Measurements from ENCODE around the gene TEX30. TPM values are rescaled to one million over a fixed set of nuclear protein-coding genes. Genes with fewer than 3 reads are reported as not detected.

Gene TEX30
- total RNA-seq, 4 donors from 2014 or later = 11.2 to 20.5 (median 14.7) TPM

- intact Hi-C loops (cut with DNase I; ENCODE audit: low total_unique reads) = no loop called here
- Histone ChIP-seq H3K4me1 (peaks cover 0 to 5% of the 10 kb centered on the region in 2 donors), H3K36me3 (no peaks in the 10 kb centered on the region), H3K27ac (no peak overlapping the region), H3K9me3 (no peaks in the 10 kb centered on the region), H3K27me3 (no peaks in the 10 kb centered on the region), H3K4me3 (no peak overlapping the region)
- no peak for TF ChIP-seq CTCF (IDR thresholded peaks at IDR 0.05)
- TF ChIP-seq POLR2A (IDR thresholded peaks at IDR 0.05) = no peak
- DNase-seq = no peak
Observed at GRCh38 chr13:102771298-102772041, 2.1 kb downstream of the TEX30 start.

GRCh38 chr13:102770435-102770834 is 3.2 kb downstream of the TEX30 start:
- intact Hi-C loops (cut with DNase I; ENCODE audit: low total_unique reads) = no loop called here
- no peaks in the 10 kb centered on the region for H3K27me3 ChIP-seq
- TF ChIP-seq POLR2A (IDR thresholded peaks at IDR 0.05) = no peak
- TF ChIP-seq CTCF (IDR thresholded peaks at IDR 0.05) = no peak
- DNase-seq = no peak
- H3K9me3 ChIP-seq = no peaks in the 10 kb centered on the region
- H3K36me3 ChIP-seq = no peaks in the 10 kb centered on the region
- H3K4me1 ChIP-seq = peaks cover 0 to 5% of the 10 kb centered on the region in 2 donors
- H3K4me3 ChIP-seq = no peak overlapping the region
- H3K27ac ChIP-seq = no peak overlapping the region

GRCh38 chr13:102769679-102770078 is 3.9 kb downstream of the TEX30 start:
- TF ChIP-seq CTCF (IDR thresholded peaks at IDR 0.05) (peak in 1 of 4 experiments; percentile 6), POLR2A (IDR thresholded peaks at IDR 0.05) (no peak)
- no peaks in the 10 kb centered on the region for H3K9me3 ChIP-seq
- H3K36me3 ChIP-seq = no peaks in the 10 kb centered on the region
- no peaks in the 10 kb centered on the region for H3K27me3 ChIP-seq
- intact Hi-C loops (cut with DNase I; ENCODE audit: low total_unique reads) = no loop called here
- peaks cover 0 to 5% of the 10 kb centered on the region in 2 donors for H3K4me1 ChIP-seq
- no peak for DNase-seq
- H3K4me3 ChIP-seq = no peak overlapping the region
- H3K27ac ChIP-seq = no peak overlapping the region

- Histone ChIP-seq H3K36me3 (no peaks in the 10 kb centered on the region), H3K9me3 (no peaks in the 10 kb centered on the region), H3K4me1 (peaks cover 0 to 5% of the 10 kb centered on the region in 2 donors), H3K27ac (no peak overlapping the region), H3K27me3 (no peaks in the 10 kb centered on the region), H3K4me3 (no peak overlapping the region)
- DNase-seq = no peak
- intact Hi-C loops (cut with DNase I; ENCODE audit: low total_unique reads) = no loop called here
- TF ChIP-seq POLR2A (IDR thresholded peaks at IDR 0.05) (no peak), CTCF (IDR thresholded peaks at IDR 0.05) (no peak)
Observed at GRCh38 chr13:102768909-102769308, 4.7 kb downstream of the TEX30 start.

GRCh38 chr13:102763741-102764140 is 9.8 kb downstream of the TEX30 start:
- Histone ChIP-seq H3K4me3 (no peak overlapping the region), H3K36me3 (no peaks in the 10 kb centered on the region), H3K27ac (no peak overlapping the region), H3K4me1 (no peaks in the 10 kb centered on the region), H3K9me3 (no peaks in the 10 kb centered on the region), H3K27me3 (no peaks in the 10 kb centered on the region)
- no peak for DNase-seq
- intact Hi-C loops (cut with DNase I; ENCODE audit: low total_unique reads) = no loop called here
- TF ChIP-seq CTCF (IDR thresholded peaks at IDR 0.05) = no peak
- no peak for TF ChIP-seq POLR2A (IDR thresholded peaks at IDR 0.05)

All from uterus (tissue), 4 donors.